Iris pigment epithelial cell (primary cell): ENCODE data around the gene AFF1.
"Not testable (repeated sequence)": the region's sequence is repeated elsewhere in the genome, so short reads cannot be mapped to it uniquely, and the experiment has no call there.

Experiments used
- DNase-seq: peaks from one replicate; pipeline ENCODE4 v3.0.0-alpha.2; 2011; ENCODE audit warnings: low read depth

AFF1 gene

DNA sequence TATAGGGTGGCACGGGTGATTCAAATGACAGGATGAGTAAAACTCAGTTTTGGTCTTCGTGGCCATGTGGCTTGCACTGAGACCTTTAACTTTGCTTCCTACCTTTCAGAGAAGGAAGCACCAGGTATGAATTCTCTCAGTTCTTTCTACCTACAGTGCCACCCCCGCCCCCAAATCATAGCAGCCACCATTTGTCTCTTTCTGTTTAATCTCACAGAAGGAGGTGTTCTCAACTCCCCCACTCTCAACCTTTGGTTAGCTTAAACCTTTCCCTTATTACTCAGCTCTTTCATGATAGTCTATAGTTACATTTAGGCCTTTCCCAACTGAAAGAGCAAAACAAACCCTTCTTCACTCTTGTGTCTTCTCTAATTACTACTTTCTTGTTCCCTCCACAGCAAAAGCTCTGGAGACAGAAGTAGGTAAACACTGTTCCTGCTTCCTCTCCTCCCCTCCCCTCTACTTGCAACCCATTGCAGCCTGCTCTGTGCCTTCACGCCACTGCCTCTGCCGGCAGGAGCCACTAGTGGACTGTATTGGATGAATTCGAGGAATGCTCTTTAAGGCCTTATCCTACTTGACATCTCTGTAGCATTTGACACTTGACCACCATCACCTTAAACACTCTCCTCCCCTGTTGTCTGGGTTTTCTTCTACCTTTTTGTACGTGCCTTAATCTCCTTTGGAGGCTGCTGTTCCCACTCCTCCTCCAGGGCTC lies 123.7 kb downstream of the AFF1 start:
- no peak for DNase-seq

DNA sequence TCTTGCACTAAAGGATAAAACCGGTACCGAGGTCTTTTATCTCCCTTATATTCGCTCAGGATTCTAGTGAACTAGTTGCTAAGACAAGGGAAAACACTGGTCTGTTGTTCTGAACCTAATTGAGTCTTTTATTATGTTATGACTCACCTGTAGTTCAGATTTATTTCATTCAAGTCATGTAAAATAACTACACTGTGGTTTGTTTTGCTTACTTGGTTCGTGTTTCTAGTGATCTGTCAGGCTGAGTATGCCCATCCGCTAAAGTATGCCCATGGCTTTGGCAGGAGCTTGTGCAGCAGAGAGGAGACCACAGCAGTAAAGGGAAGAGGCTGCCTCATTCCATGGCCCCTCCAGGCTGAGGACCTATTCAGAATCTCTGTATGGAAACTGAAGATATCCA lies 126.1 kb downstream of the AFF1 start:
- DNase-seq, result peak; percentile 66

DNA sequence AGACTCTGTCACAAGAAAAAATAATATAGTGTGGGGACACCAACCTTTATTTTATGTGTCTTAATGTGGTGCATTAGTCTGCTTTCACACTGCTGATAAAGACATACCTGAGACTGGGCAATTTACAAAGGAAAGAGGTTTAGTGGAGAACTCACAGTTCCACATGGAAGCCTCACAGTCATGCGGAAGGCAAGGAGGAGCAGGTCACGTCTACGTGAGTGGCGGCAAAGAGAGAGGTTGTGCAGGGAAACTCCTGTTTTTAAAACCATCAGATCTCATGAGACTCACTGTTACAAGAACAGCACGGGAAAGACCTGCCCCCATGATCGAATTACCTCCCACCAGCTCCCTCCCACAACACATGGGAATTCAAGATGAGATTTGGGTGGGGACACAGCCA lies 130.2 kb downstream of the AFF1 start:
- no peak for DNase-seq

DNA sequence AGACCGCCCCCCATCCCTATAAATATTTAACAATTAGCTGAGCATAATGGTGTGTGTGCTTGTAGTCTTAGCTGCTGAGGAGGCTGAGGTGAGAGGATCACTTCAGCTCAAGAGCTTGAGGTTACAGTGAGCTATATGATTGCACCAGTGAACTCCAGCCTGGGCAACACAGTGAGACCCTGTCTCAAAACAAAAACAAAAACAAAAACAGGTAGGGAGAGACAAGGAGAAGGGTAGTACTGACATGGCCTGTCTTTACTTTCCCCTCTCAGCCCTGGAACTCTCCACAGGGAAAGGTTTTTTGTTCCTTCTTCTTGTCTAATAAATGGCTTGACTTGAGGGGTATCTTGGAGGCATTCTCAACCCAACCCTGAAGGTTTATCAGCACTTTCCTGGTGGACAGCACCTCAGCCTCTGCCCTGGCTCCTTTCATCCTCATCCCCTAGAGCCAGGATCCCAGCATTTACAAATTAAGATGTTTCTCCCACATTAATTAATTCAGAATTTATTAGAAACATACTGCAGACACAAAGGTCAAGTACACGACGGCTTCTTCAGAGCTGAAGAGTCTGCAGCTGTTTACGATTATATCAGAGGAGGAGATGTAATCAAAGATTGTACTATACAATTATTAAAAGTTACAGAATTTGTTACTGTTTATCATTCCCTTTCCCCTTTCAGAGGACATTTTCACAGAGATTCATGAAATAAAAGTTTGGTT lies 131.8 kb downstream of the AFF1 start:
- no peak for DNase-seq

DNA sequence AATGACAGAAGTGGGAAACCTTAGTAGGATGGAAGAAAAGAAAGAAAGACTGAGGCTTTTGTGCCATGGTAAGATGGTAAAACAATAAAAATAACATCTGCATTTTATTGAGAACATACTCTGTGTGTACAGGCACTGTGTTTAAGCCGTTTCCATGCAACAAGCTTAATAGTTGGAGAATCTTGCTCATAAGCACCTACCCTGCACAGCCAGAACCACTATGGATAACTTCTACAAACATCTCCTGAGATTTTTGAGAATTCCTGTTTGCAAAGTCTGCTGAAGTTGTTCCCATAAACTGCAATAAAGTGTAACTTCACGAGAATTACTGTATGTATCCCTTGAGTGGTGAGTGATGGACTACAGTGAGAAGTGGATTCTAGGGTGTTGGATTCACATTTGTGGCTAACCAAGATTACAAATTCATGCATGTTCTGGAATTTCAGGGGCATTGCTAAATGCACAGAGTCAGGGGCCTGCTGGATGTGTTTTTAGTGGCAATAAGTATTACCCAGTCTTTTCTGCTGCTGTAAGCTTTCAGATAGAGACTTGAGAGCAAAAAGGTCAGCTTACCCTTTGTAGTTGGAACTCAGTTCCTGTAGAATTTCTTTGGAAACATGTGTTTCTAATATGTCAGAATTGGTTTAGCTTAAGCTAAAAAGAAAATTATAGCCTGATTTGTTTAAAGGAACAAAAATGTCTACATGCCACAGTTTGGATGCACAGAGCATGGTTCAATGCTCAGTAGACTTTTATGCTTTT lies 132.5 kb downstream of the AFF1 start:
- no peak for DNase-seq

DNA sequence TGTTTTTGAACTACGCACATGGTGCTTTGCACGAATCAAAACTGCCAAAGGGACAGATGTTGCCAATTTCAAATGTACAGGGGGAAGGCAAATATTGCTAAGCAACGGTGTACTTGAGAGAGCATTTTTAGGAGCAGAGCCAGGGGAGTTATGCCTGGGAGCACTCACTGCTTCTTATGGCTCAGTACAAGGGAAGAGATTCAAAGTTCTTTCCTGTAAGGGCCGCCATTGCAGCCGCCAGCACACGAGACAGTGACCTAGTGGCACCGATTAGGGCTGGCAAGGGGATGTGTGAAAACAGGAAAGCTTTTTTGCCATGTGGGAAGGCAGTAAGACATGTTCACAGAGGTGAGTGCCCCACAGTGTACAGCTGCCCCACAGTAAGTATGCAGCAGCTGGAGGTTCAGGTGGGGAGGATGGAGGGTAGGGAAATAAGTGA lies 133.8 kb downstream of the AFF1 start:
- DNase-seq, result no peak

- no peak for DNase-seq
Observed at GRCh38 chr4:87069037-87069742, 134.4 kb downstream of the AFF1 start.

DNA sequence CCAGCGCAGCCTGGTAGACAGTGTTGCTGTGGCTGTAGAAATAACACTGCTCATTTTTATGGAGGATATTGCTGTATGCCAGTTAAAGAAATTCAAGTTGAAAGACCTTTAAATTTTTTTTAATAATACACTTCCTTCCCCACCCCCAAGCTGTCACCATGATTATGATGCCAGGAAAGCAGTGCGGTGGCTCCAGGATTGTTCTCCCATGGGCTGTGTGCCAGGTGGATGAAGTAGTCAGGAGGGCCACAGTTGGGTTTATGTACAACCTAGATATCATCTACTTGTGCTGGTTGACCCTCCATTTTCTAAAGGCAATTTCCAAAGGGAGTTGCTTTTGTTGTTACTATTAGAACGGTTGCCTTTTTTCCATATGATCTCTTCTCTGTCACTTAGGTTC lies 136.6 kb downstream of the AFF1 start:
- DNase-seq, result no peak

- not testable (repeated sequence) for DNase-seq
Observed at GRCh38 chr4:87072545-87072944, 137.7 kb downstream of the AFF1 start.

DNA sequence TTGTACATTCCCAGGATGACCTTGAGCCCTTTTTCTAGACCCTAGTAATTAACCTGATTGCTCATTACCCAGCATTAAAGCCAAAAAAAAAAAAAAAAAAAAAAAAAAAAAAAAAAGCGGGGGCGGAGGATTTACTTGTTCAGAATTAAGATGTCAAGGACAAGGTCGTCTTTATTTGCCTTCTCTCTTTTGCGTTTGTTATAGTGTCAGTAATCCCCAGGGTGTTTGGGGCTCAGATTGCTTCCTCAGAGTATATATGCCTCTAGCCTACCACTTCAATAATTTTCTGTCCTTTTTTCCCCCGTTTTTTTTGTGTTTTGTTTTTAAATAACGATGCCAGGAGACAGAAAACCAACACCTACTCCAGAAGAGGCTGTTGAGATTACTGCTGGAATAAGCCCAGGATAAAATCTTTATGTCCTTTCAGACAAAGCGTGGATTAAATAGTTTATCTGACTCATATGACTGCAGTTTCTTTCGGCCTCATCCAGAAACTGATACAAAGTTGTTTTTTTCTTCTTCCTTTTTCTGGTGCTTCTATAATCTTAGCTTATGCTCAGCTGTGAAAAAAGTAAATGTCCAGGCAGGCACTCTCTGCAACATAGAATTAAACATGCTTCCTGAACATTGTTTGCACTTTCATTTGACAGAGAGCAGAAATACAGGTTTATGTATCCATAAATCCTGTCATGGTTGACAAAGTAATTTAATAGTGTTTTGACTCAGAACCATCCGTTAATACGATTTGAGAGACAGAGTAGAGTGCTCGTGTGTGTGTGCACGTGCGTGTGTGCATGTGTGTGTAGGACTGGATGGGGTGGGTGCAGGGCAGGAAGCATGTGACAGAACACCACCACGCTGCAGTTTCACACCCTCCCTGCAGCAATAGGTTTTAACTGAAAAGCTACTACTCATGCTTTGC lies 138.6 kb downstream of the AFF1 start:
- peak; percentile 66 for DNase-seq

- DNase-seq, result no peak
Observed at GRCh38 chr4:87074121-87074488, 139.3 kb downstream of the AFF1 start.

GRCh38 chr4:87075876-87076275 lies 141.1 kb downstream of the AFF1 start:
- no peak for DNase-seq

- DNase-seq, result no peak
Observed at GRCh38 chr4:87076690-87077358, 142.0 kb downstream of the AFF1 start.

- DNase-seq, result no peak
Observed at GRCh38 chr4:87077914-87078585, 143.2 kb downstream of the AFF1 start.

DNA sequence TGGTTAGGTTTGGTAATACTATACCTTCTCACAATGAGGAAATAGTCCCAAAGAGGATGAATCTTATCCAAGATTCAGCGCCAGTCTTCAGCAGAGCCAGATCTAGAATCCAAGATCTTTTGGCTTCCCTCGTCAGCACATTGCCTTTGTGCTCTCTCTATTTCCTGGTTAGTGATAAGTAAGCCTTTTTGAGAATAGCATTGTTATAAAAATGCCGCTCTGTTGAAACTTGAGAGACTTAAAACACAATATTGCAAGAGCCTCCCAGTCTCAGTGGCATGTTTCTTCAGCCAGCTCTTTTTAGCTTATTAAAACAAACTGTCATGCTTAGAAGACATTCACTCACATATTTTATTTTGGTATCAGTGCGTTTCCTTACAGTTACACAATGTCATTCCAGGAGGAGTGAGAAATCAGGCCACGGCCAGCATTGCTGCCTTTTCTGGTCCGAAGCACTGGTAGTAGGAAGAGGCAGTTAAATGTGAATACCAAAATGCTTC lies 144.2 kb downstream of the AFF1 start:
- peak; percentile 87 for DNase-seq

GRCh38 chr4:87079967-87080366 lies 145.2 kb downstream of the AFF1 start:
- DNase-seq, result no peak

DNA sequence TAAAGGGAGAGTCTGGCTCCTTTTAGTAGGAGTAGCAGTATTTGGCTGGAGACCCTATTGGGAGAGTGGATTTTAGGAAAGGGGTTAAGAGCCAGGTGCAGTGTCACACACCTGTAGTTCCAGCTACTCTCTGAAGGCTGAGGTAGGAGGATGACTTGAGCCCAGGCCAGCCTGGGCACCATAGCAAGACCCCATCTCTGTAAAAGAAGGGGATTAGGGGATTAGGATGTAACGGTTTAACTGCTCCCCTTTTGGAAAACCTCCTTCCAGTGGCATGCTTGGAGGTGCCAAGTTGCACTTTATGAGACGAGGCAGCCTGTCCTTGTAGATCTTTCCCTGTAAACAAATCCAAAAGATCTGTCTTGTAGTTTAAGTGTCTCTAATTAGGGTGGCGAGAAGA lies 145.7 kb downstream of the AFF1 start:
- DNase-seq, result no peak

DNA sequence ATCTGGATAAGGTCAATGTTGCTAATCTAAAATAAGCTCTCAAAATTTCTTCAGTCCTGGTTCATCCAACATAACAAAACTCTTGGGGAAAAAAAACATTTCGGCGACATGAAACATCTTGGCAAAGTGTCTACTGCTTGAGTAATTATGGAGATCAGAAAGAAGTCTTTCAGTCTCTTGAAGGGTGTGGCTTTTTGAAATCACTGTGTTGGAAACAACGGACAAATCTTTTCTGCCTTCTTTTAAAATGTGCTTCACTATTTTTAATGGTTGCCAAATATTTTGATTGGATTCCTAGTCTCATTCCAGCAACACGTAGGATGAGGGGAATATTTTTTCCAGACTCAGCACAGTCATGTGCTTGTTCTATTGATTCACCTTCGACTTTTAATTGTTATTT lies 147.0 kb downstream of the AFF1 start:
- DNase-seq, result no peak

- DNase-seq, result not testable (repeated sequence)
Observed at GRCh38 chr4:87085732-87086131, 150.9 kb downstream of the AFF1 start.
